Mesenchymal stem cell (in vitro differentiated cells and primary cell): Measurements from ENCODE around the gene GTF3A.

Source experiments
- DNase-seq: peaks from one replicate; pipeline ENCODE4 v3.0.0-alpha.2; 2013
- H2AFZ ChIP-seq: one replicate; pipeline ENCODE4 v1.6.1; 2013; ENCODE audit warnings: low read depth, mild to moderate bottlenecking, control low read depth, inconsistent platforms, low read length, moderate library complexity
- H2AK5ac ChIP-seq: 2 replicates; pipeline ENCODE4 v1.6.1; 2013; ENCODE audit warnings: low read length, moderate library complexity, mild to moderate bottlenecking, inconsistent platforms; ENCODE audit not compliant: severe bottlenecking
- H2BK120ac ChIP-seq: one replicate; pipeline ENCODE4 v1.6.1; 2013; ENCODE audit warnings: low read depth, mild to moderate bottlenecking, inconsistent platforms, low read length, moderate library complexity
- H2BK12ac ChIP-seq, 2 experiments: one replicate each; pipeline ENCODE4 v1.6.1; 2013; ENCODE audit warnings: inconsistent platforms in 2 of 2, low read length in 2 of 2, mild to moderate bottlenecking in 2 of 2, moderate library complexity in 2 of 2, control low read depth in 1 of 2
- H2BK15ac ChIP-seq: one replicate; pipeline ENCODE4 v1.6.1; 2013; ENCODE audit warnings: mild to moderate bottlenecking, low read depth, inconsistent platforms; ENCODE audit not compliant: poor library complexity, severe bottlenecking
- H2BK5ac ChIP-seq: 2 replicates; pipeline ENCODE4 v1.6.1; 2013; ENCODE audit warnings: low read depth, mild to moderate bottlenecking, low read length, control low read depth, inconsistent platforms; ENCODE audit not compliant: poor library complexity, severe bottlenecking
- H3K14ac ChIP-seq, 2 experiments: one replicate each; pipeline ENCODE4 v1.6.1; 2013; ENCODE audit warnings: inconsistent platforms in 2 of 2, low read length in 2 of 2, control low read depth in 1 of 2, mild to moderate bottlenecking in 1 of 2, moderate library complexity in 1 of 2
- H3K18ac ChIP-seq, 2 experiments: one replicate each; pipeline ENCODE4 v1.6.1; 2013; ENCODE audit warnings: inconsistent platforms in 2 of 2, low read length in 2 of 2, control low read depth in 1 of 2, low read depth in 1 of 2, mild to moderate bottlenecking in 1 of 2
- H3K23ac ChIP-seq, 2 experiments: one replicate each; pipeline ENCODE4 v1.6.1; 2013; ENCODE audit warnings: inconsistent platforms in 2 of 2, low read length in 2 of 2, mild to moderate bottlenecking in 2 of 2, moderate library complexity in 2 of 2, control low read depth in 1 of 2
- H3K27ac ChIP-seq: 2 replicates; pipeline ENCODE4 v1.5.1; 2013; ENCODE audit warnings: mild to moderate bottlenecking, moderate library complexity, low read length, control low read depth, inconsistent platforms; ENCODE audit not compliant: poor library complexity, severe bottlenecking
- H3K27me3 ChIP-seq, 2 experiments: 2 replicates each; pipeline versions ENCODE4 v1.6.1 to v1.7.0; 2013; ENCODE audit warnings: low read length in 2 of 2, mild to moderate bottlenecking in 2 of 2, moderate library complexity in 2 of 2, control low read depth in 1 of 2, inconsistent platforms in 1 of 2; ENCODE audit not compliant: control insufficient read depth in 1 of 2, insufficient read depth in 1 of 2
- H3K36me3 ChIP-seq, 2 experiments: 2 replicates each; pipeline versions ENCODE4 v1.6.1 to v1.7.0; 2013; ENCODE audit warnings: low read length in 2 of 2, control low read depth in 1 of 2, inconsistent platforms in 1 of 2, low read depth in 1 of 2, mild to moderate bottlenecking in 1 of 2; ENCODE audit not compliant: insufficient read depth in 2 of 2, control insufficient read depth in 1 of 2
- H3K4ac ChIP-seq, 2 experiments: one replicate each; pipeline ENCODE4 v1.6.1; 2013; ENCODE audit warnings: inconsistent platforms in 2 of 2, low read length in 2 of 2, mild to moderate bottlenecking in 2 of 2, moderate library complexity in 2 of 2, control low read depth in 1 of 2, low read depth in 1 of 2
- H3K4me1 ChIP-seq: 2 replicates; pipeline ENCODE4 v1.6.1; 2013; ENCODE audit warnings: low read depth, low read length, control low read depth; ENCODE audit not compliant: control insufficient read depth, insufficient read depth
- H3K4me2 ChIP-seq: 2 replicates; pipeline ENCODE4 v1.6.1; 2013; ENCODE audit warnings: low read length, mild to moderate bottlenecking, inconsistent platforms; ENCODE audit not compliant: poor library complexity, severe bottlenecking
- H3K4me3 ChIP-seq, 2 experiments: 2 replicates each; pipeline versions ENCODE4 v1.5.1 to v1.7.0; 2013; ENCODE audit warnings: low read length in 2 of 2, mild to moderate bottlenecking in 2 of 2, control low read depth in 1 of 2, low read depth in 1 of 2; ENCODE audit not compliant: insufficient read depth in 1 of 2
- H3K79me1 ChIP-seq: replicated peaks from 2 replicates; pipeline ENCODE4 v1.6.1; 2013; ENCODE audit warnings: mild to moderate bottlenecking, control low read depth, low read length, inconsistent platforms; ENCODE audit not compliant: poor library complexity, severe bottlenecking
- H3K9ac ChIP-seq: 2 replicates; pipeline ENCODE4 v1.7.0; 2013; ENCODE audit warnings: mild to moderate bottlenecking, low read length, moderate library complexity
- H3K9me3 ChIP-seq: 2 replicates; pipeline ENCODE4 v1.7.0; 2013; ENCODE audit warnings: mild to moderate bottlenecking, low read length; ENCODE audit not compliant: control insufficient read depth
- H4K8ac ChIP-seq: one replicate; pipeline ENCODE4 v1.6.1; 2013; ENCODE audit warnings: inconsistent platforms, mild to moderate bottlenecking, low read length, moderate library complexity
- H4K91ac ChIP-seq: one replicate; pipeline ENCODE4 v1.6.1; 2013; ENCODE audit warnings: mild to moderate bottlenecking, low read length, inconsistent platforms
- WGBS: methylation state at CpG from one replicate; pipeline ENCODE4 v1.1.7; 2013; ENCODE audit warnings: mixed read lengths; 5-methylcytosine and 5-hydroxymethylcytosine counted together

The GTF3A gene

GRCh38 chr13:27401210-27401609 is 23.2 kb upstream of the GTF3A start:
- H4K8ac ChIP-seq: no peak overlapping the region
- no peak overlapping the region for H3K23ac ChIP-seq
- DNase-seq: no peak
- 21% methylated on average over 2 of the region's 3 CpGs for WGBS
- H3K36me3 ChIP-seq: no peaks in the 10 kb centered on the region
- H3K4ac ChIP-seq: no peak overlapping the region
- no peak overlapping the region for H3K4me2 ChIP-seq
- no peak overlapping the region for H3K18ac ChIP-seq
- H3K14ac ChIP-seq: no peak overlapping the region
- no peak overlapping the region for H3K27ac ChIP-seq
- H3K79me1 ChIP-seq: no peaks in the 10 kb centered on the region
- H3K27me3 ChIP-seq: peaks cover 0 to 15% of the 10 kb centered on the region in 2 experiments
- peaks cover 5% of the 10 kb centered on the region for H3K4me1 ChIP-seq
- no peak overlapping the region for H2AK5ac ChIP-seq
- no peak overlapping the region for H2BK12ac ChIP-seq
- H2BK120ac ChIP-seq: no peak overlapping the region
- no peak overlapping the region for H2BK5ac ChIP-seq
- no peak overlapping the region for H3K9ac ChIP-seq
- no peak overlapping the region for H4K91ac ChIP-seq
- H2AFZ ChIP-seq: no peak overlapping the region
- H3K4me3 ChIP-seq: no peak overlapping the region
- no peaks in the 10 kb centered on the region for H3K9me3 ChIP-seq
- no peak overlapping the region for H2BK15ac ChIP-seq

GRCh38 chr13:27403203-27403678 is 21.2 kb upstream of the GTF3A start:
- Histone ChIP-seq H3K27me3 (peaks cover 17 to 25% of the 10 kb centered on the region in 2 experiments), H3K23ac (no peak overlapping the region), H2BK120ac (no peak overlapping the region), H2BK15ac (no peak overlapping the region), H3K18ac (peak overlapping the region in 1 of 2 experiments; percentile 84), H3K79me1 (no peaks in the 10 kb centered on the region), H3K4me2 (no peak overlapping the region), H2AK5ac (no peak overlapping the region), H3K4ac (no peak overlapping the region), H2BK12ac (no peak overlapping the region), H2AFZ (no peak overlapping the region), H4K8ac (no peak overlapping the region), H3K4me1 (peaks cover 5% of the 10 kb centered on the region), H3K9ac (no peak overlapping the region), H2BK5ac (no peak overlapping the region), H3K36me3 (no peaks in the 10 kb centered on the region), H4K91ac (peak overlapping the region; percentile 66), H3K9me3 (no peaks in the 10 kb centered on the region), H3K27ac (peak overlapping the region; percentile 59), H3K4me3 (peak overlapping the region in 1 of 2 experiments; percentile 15), H3K14ac (no peak overlapping the region)
- WGBS: 15% methylated on average over 2 of the region's 3 CpGs
- DNase-seq: peak; percentile 66

GRCh38 chr13:27403727-27404385 is 20.6 kb upstream of the GTF3A start:
- Histone ChIP-seq H2AFZ (peak overlapping the region; percentile 8), H2BK12ac (peak overlapping the region in 1 of 2 experiments; percentile 54), H2BK5ac (peak overlapping the region; percentile 85), H3K36me3 (no peaks in the 10 kb centered on the region), H4K8ac (peak overlapping the region; percentile 85), H3K4me3 (peak overlapping the region in 1 of 2 experiments; percentile 15), H3K27ac (peak overlapping the region; percentile 59), H3K23ac (peak overlapping the region in 1 of 2 experiments; percentile 21), H3K9me3 (no peaks in the 10 kb centered on the region), H2BK120ac (peak overlapping the region; percentile 50), H2BK15ac (no peak overlapping the region), H3K18ac (peak overlapping the region; percentile 83 to 84), H3K4me2 (no peak overlapping the region), H2AK5ac (peak overlapping the region; percentile 92), H3K27me3 (peaks cover 23 to 28% of the 10 kb centered on the region in 2 experiments), H3K4me1 (peaks cover 5% of the 10 kb centered on the region), H3K79me1 (no peaks in the 10 kb centered on the region), H3K14ac (peak overlapping the region in 1 of 2 experiments; percentile 86), H4K91ac (peak overlapping the region; percentile 66), H3K4ac (no peak overlapping the region), H3K9ac (no peak overlapping the region)
- WGBS: 12% methylated on average over 10 of the region's 10 CpGs
- DNase-seq: peak; percentile 31

GRCh38 chr13:27404680-27405079 is 19.7 kb upstream of the GTF3A start:
- no peak overlapping the region for H3K18ac ChIP-seq
- H2BK5ac ChIP-seq: no peak overlapping the region
- H3K14ac ChIP-seq: no peak overlapping the region
- no peak overlapping the region for H2AK5ac ChIP-seq
- no peaks in the 10 kb centered on the region for H3K79me1 ChIP-seq
- H3K4ac ChIP-seq: no peak overlapping the region
- H3K23ac ChIP-seq: no peak overlapping the region
- no peak overlapping the region for H4K8ac ChIP-seq
- H3K4me3 ChIP-seq: no peak overlapping the region
- no peak for DNase-seq
- peak overlapping the region; percentile 7 for H4K91ac ChIP-seq
- H3K9ac ChIP-seq: no peak overlapping the region
- no peak overlapping the region for H3K4me2 ChIP-seq
- no peak overlapping the region for H2BK120ac ChIP-seq
- H3K4me1 ChIP-seq: peaks cover 5% of the 10 kb centered on the region
- no peak overlapping the region for H2AFZ ChIP-seq
- H3K27me3 ChIP-seq: peaks cover 30 to 33% of the 10 kb centered on the region in 2 experiments
- no peak overlapping the region for H3K27ac ChIP-seq
- H3K9me3 ChIP-seq: peaks cover 4% of the 10 kb centered on the region
- WGBS: 96% methylated on average over 17 of the region's 17 CpGs
- no peaks in the 10 kb centered on the region for H3K36me3 ChIP-seq
- H2BK12ac ChIP-seq: peak overlapping the region in 1 of 2 experiments; percentile 38
- no peak overlapping the region for H2BK15ac ChIP-seq
